GM21526 (cell line): Measurements from ENCODE around the gene GPC6.
"Not testable (repeated sequence)": the region's sequence is repeated elsewhere in the genome, so short reads cannot be mapped to it uniquely, and the experiment has no call there.

Experiments
- ATAC-seq: cut with Tn5 transposase; IDR thresholded peaks from one replicate; pipeline ENCODE4 v1.9.1; 2021; ENCODE audit warnings: moderate library complexity; ENCODE audit not compliant: unreplicated experiment, low FRiP score

Gene GPC6

DNA sequence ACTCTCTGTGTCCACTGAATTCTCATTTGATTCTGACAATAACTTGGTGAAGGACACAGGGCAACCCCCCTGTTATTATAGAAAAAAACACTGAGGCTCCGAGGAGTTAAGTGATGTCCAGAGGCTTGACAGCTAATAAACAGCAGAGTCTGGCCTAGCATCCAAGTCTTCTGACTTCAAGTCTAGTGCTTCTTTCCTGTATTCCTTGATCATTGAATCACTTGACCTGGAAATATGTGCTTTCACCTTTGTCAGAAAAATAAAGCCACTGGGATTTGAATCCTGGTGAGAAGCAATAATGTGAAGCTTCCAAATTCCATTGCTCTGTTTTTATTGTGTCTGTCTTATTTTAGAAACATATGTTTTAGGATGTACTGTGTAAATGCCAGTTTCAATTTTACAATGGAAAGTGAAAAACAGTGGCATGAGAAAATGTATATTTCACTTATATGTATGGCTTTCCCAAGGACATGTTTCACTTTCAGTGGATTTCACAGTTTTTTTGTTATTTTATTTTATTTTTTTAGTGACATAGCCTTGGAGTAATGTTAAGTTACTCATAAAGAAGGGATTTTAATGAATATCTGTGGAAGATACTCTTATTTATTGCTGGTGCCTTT is 190.2 kb downstream of the GPC6 start:
- ATAC-seq, result no peak

GRCh38 chr13:93418398-93418797 is 191.8 kb downstream of the GPC6 start:
- ATAC-seq, result no peak

- ATAC-seq, result no peak
Measured at GRCh38 chr13:93420206-93420605, 193.6 kb downstream of the GPC6 start.

DNA sequence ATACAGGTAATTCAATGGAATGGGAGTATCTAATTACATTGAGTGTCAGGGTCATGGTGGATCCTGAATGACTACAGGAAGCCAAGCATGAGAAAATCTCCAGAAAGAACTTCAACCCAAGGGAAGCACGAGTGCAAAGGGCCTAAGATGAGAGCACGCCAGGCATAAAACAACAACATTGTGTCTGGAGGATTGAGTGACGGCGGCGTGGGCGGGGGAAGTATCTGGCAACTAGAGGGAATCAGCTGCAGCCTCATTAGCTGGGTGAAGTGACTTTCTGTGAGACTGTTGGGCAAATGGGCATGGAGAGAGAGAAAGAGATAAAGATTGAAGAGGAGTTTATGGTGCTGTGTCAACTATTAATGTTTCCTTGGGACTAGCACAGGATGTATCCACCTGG is 194.3 kb downstream of the GPC6 start:
- no peak for ATAC-seq

DNA sequence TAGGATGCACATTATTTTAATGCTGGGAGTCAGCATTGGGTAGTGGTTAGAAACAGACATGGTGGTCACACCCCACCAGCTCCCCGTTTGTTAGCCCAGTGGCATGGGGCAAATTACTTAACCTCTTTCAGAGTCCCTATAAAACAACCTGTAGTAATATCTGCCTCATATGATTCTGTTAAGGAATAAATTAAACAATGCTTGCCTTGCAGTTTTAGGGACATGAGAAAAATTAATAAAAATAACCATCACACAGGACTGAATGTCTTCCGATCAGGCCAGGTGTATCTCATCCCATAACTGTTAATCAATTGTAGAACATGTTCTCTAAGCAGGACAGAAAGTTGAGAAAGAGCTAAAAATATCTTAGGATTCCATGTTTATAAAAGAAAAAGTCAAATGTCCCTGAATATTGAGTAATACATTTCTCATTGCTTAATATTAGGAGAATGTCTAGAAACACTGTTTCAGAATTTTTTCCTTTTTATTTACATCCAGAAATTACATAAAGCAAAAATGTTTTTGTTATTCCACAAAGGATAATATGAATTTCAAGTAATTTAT is 196.5 kb downstream of the GPC6 start:
- ATAC-seq, result no peak

GRCh38 chr13:93425411-93425810 is 198.8 kb downstream of the GPC6 start:
- ATAC-seq, result no peak

DNA sequence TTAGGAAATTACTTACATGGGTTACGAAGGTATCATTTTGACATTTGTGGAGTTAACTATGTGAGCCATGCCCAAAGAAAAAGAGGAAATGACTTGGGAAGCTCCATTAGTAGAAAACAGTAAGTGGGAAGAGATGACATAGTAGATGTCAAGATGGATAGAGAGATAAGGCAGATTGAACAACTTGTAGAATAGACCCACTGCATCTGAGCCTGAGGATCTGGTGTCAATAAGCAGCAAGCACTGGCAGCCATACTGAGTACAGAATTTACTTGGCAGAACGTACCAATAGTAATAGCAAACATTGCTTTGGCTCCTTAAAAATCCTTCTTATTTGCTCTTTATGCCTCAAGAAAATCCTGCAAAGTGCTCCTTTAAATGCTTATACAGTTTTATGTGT is 203.8 kb downstream of the GPC6 start:
- no peak for ATAC-seq

DNA sequence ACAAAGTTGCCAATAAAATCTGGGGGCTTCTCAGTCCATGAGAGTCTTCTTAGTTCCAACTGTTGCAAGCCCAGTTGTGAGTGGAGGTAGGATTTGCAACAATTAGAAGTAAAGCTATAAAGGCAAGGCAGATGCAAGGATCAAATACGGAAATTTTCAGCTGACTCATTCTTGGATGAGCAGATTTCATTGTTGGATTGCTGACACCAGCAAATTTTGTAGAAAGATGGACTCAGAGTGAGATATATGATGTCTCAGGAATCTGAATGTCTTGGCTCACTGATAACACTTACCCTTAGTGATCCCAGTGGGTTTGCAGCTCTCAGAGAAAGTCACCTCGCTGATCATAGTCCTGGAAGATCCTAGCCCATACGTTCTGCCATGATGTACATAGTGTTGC is 209.0 kb downstream of the GPC6 start:
- ATAC-seq, result no peak

GRCh38 chr13:93437081-93437480 is 210.5 kb downstream of the GPC6 start:
- ATAC-seq, result no peak

DNA sequence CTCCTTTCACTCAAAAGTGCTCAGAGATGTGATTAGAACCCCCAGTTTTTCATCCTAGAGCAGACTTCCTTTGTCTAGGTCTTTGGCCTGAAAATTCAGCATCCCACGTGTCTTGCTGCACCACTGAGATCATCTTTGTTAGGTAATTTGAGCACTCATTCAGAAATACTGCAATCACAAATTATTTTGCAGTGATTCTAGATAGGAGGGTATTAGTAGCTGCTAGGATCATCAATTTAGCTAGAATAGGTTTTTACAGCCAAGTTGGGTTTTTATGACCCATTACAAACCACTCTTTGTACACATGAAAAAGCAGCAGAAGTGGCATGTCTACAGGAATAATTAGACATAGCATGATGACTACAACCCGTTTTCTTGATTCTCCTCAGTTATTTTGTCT is 219.6 kb downstream of the GPC6 start:
- no peak for ATAC-seq

DNA sequence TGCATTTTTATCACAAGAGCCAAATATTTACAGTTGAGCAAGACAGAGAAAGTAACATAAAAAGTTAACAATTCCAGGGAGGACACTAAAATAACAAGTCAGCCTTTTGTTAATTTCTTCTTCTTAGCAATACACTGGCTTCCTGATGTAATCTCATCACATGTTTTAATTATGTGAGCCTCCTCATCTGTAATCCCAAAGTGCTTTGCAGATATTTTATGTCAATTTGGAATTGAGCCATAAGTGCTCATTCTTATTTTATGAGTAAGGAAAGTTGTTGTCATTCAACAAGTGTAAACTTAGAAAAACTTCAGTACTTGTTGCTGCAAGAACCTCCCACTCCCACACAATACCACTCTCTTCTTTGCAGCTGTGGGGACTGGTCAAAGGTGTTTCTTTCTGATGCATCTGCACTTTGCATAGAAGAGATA is 223.6 kb downstream of the GPC6 start:
- ATAC-seq, result no peak

- ATAC-seq, result no peak
Measured at GRCh38 chr13:93450761-93451160, 224.2 kb downstream of the GPC6 start.

DNA sequence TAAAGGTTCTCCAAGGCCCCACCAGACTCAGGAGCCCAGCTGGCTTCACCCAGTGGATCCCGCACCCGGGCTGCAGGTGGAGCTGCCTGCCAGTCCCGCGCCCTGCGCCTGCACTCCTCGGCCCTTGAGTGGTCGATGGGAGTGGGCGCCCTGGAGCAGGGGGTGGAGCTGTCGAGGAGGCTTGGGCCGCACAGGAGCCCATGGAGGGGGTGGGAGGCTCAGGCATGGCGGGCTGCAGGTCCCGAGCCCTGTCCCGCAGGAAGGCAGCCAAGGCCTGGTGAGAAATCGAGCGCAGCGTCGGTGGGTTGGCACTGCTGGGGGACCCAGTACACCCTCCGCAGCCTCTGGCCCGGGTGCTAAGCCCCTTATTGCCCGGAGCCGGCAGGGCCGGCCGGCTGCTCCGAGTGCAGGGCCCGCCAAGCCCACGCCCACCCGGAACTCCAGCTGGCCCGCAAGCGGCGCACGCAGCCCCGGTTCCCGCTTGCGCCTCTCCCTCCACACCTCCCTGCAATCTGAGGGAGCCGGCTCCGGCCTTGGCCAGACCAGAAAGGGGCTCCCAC is 228.1 kb downstream of the GPC6 start:
- not testable (repeated sequence) for ATAC-seq

GRCh38 chr13:93455861-93456260 is 229.3 kb downstream of the GPC6 start:
- ATAC-seq, result no peak

GRCh38 chr13:93460005-93460404 is 233.4 kb downstream of the GPC6 start:
- no peak for ATAC-seq

DNA sequence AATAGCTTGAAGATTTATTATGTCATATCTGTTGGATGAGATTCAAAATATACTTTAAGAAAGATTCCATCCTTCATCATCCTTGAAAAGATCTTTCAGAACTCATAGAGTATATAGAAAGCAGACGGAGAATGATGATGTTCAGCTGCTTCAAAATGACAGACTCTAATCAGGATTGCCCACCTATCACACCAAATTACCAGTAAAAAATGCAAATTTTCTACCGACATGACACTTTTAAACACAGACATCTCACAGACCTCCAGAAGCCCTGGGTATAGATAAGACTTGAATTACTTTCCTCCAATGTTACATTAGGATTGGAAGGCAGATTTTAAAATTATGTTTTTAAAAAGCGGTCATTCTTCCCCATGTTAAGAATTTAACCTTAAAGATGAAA is 235.5 kb downstream of the GPC6 start:
- ATAC-seq, result no peak

DNA sequence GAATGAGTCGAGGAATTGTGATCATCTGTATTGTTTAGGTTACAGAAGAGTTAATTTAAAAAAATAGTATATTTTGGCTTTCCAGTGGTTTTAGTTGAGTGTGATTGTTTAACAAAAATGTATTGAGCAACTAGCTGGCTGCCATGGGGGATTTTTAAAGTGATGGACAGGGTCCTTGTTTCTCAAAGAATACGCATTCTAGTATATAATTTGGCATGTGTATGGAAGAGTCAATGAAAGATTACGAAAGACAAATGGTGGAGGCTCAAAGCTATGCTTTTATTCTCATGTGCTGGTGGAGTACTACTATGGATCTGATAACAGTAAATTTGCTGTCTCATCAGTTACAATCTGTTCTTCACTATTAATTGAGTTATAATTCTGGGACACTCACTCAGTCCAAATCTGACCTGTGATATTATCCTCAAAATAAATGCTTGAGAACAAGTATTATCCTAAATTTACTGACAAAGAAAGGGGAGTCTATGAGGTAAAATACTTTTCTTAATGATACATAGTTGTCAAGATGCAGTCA is 240.0 kb downstream of the GPC6 start:
- ATAC-seq, result no peak

- ATAC-seq, result no peak
Measured at GRCh38 chr13:93467175-93467574, 240.6 kb downstream of the GPC6 start.

DNA sequence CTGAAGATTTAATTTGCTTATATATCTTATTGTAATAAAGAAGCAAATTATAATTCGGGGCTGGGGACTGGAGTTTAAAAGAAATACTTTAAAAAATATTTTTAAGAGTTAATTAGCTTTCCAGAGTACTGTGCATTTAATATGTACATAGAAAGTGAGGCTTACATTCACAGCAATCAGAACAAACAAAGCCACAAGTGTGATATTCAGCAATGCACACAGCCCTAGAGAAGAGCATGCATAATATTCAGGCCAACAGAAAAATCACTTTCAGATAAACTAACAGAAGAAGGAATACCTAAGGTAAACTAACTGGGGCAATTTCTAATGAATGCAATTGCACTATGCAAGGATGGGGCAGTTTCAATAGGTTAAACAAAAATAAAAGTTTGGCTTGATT is 241.8 kb downstream of the GPC6 start:
- ATAC-seq, result no peak

DNA sequence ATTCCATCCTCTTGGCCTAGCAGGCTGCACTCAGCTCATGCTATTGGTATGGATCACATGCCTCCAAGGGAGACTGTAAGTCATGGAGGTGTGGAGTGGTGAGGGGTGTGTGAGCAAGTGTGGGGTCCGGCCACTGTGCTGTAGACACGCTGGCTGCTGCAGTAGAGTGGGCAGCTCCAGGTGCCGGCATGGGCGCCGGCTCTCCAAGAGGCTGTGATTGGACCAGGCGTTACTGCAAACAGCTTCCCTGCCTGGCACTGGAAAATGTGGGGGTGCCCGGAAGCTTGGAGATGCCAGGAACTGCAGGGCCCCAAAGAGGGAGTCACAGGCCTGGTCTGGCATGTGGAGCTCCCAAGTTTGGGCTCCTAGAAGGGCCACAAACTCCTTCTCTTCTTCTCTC is 245.7 kb downstream of the GPC6 start:
- no peak for ATAC-seq

- ATAC-seq, result no peak
Measured at GRCh38 chr13:93472814-93473296, 246.2 kb downstream of the GPC6 start.
